ENCODE results near the gene CHN1.

GRCh38 chr2:174750923-174751441 lies 254.2 kb downstream of the CHN1 start:
- TF ChIP-seq CTCF (IDR thresholded peaks at IDR 0.05; ENCODE audit: low read depth, low read length, poor library complexity, severe bottlenecking): no peak
- TF ChIP-seq EZH2phosphoT487 (IDR thresholded peaks at IDR 0.05; ENCODE audit: borderline replicate concordance, low read length): no peak
